CD1c-positive myeloid dendritic cell (primary cell): Measurements from ENCODE around the gene FLT3.

Experiments
- DNase-seq: peaks from one replicate; pipeline ENCODE4 v3.0.0-alpha.2; 2016; ENCODE audit errors: extremely low spot score

FLT3 gene

DNA sequence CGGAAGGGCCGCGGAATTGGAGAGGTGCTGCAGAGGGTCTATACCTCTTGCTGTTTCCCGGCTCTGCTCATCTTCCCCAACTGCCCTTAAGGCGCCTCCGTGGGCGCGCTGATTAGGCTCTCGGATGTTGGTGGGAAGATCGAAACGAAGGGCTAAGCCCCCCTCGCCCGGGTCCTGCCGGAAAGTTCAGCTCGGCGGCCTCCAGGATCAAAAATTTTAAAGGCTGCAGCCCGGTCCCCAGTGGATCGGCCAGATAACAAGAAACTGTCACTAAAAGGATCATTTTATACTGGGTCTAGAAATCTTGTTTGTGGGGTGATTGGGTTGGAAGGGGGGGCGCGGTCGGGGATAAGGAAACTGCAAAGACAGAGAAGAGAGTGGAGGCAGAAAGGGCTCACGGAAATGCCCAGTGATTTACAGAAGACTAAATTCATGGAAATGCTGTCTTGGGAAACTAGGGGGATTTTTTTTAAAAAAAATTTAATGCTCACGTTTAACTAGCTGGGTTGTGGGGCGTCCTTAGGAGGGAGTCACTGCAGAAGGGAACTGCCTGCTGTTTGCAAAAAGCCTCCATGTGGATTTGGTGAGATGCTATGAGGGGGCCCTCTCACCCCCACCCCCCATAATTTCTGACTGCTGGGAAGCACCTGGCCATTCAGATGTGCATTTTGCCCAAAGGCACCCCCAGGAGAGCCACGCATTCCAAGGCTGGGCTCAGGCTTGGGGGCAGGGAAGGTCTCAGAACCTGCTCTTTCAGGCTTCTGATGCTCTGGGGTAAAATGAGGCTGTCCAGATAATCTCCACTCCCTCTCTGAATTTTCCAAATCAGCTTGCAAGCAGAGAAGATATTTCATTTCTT, 138.9 kb downstream of the FLT3 start:
- DNase-seq: no peak

DNA sequence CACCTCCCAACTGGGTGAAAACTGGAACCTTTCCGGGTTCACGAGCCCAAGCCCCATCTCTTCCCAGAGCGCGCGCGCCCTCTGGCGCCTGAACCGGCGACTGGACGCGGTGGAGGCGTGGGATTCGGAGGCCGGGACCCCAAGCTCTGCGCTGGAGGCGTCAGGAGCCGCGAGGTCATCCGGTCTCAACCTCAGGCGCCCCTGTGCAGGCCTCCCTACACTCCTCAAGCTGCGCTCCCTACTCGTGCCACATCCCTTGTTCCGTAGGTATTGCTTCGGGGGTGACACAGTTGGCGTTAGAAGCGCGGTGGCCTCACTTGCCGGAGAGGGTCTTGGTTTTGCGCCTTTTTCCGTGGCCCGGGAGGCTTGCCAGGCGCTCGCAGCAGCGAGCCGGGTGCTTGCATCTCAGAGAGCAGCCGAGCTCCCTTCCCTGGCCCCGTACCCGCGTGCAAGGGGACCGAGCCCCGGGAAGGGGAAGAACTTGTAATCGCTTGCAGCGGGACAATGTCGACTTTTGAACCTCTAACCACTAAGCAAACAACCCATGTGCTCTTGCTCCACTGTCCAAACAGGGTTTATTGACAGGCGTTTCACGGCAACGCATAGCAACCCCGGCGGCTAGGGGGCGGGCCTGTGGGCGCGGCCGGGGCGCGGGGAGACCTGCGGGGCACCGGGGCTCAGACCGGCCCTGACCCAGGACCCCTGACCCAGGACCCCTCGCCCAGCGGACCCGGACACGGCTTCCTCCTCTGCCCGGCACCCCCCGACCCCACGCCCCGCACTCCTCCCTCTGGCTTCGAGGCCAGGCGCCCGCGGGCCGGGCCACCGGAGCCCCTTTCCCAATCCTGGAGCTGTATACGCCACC, 139.8 kb downstream of the FLT3 start:
- peak; percentile 54 for DNase-seq

DNA sequence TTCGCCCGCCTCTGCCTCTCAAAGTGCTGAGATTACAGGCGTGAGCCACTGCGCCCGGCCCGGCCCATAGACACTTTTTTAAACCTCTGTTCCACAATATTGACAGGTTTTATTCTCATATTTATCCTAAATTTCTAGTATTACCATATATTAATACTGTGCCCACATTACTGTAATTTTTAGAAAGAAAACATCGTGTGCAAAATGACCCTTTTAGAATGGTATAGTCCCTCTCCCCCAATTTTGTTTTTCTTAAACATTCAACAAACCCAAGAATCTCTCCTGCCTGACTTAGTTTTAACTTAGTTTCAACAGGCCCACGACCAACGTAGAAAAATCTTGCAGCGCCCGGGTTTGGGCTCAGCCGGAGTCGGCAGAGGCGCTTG, 140.4 kb downstream of the FLT3 start:
- no peak for DNase-seq

DNA sequence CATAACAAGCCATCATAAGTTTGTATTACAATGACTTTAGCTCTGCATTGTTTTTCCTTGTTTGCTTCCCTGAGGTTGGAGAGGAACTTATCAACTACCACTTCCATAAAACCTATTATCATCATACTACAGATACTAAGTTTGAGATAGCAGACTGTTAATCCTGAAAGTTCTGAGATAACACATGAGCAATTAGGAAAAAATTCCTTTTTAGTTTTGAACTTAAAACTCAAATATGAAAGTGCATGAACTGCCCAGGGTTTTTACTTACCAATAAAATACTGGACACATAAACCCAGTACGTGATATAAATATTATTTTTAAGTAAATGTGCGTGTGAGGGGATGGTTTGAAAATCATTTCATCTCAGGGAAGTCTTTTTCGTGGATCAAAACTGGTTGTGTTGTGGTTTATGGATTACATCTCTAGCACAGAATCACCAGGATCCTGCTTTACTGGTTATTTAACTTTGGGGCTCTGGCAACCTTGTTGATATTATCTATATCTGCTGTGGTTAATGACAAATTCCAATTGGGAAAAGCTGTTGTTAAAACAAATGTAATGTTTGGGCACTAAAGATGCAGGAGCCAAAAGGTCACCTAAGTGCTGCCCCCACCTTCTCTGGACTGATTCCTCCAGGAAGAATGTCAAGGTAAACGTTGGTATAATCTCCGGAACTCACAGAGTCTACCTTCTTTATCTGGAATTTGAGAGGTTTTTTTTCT, 143.6 kb downstream of the FLT3 start:
- no peak for DNase-seq

DNA sequence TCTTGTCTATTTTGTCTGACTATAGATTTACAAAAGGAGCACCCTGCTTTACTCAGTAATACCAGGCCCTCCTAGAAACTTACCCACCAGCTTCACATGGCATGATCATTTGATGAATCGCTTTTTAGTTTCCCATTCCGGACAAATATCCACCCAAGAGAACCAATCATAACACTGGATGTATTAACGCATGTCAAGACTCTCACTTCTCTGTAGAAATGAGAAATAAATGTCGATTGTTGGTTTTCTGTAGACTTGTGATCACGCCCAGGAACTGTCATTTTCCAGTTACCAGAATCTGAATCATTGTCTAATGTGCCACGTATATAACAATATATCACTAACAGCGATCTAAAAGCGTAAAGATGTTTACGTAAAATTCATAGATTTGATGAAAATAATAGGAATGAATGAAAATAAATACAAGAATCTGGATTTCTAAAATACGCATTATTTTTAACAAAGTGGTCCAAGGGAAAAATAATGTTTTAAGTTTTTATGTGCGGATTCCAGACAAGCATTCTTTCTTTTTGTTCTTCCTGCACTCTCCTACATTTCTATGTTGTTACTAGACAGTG, 145.3 kb downstream of the FLT3 start:
- DNase-seq: no peak

DNA sequence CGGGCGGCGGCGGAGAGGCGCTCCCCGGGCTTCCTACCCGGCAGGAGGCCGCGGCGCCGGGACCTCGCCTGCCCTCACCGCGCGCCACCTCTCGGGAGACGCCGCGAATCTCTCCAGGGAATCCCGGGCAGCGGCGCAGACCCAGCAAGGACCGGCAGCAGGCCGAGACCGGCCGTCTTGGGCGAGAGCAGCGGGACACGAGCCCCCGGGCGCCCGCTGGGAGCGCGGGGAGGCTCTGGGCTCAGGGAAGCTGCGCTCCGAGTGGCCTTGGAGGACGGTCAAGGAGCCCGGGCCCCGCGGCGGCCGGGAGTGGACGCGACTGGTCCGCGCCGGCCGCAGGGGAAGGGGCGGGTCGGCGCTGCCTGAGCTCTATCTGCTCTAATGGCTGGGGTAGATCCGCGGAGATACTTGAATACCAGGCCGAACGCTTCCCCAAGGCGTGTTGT, 145.9 kb downstream of the FLT3 start:
- DNase-seq: no peak

DNA sequence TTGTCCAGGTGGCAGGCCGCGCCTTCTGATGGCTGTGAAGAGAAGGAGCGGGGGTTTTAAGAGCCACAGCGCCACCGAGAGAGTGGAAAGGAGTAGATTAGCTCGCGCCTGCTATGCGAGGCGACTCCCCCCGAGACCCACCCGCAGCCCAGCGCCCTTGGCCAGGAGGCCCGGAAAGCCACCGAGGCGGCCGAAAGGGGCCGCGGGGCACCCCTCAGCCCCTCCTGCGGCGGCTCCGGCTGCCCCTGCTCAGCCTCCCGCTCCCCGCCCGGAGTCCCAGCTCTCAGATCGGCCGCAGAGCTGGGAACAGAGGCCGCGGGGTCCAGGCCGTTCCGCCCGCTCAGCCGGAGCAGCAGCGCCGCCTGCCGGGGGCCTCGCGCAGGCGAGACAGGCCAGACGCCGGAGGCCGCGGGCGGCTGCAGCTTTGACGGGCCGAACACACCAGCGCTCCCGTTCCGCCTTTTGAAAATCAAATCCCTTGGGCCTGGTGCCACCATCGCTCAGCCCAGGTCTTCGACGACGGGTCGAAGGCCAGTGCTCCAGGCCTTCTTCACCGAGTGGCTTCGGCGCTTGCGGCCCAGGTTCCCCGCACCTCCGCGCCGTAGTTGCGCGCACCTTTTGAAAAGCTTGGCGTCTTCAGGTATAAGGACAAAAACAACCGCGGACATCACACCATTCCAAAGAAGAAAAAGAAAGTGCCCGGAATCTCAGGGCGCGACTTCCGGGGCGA, 146.5 kb downstream of the FLT3 start:
- peak; percentile 84 for DNase-seq
